ENCODE results near the gene SLC16A5. TPM values are rescaled to one million over a fixed set of nuclear protein-coding genes. Genes with fewer than 3 reads are reported as not detected.

SLC16A5 gene, protein sequence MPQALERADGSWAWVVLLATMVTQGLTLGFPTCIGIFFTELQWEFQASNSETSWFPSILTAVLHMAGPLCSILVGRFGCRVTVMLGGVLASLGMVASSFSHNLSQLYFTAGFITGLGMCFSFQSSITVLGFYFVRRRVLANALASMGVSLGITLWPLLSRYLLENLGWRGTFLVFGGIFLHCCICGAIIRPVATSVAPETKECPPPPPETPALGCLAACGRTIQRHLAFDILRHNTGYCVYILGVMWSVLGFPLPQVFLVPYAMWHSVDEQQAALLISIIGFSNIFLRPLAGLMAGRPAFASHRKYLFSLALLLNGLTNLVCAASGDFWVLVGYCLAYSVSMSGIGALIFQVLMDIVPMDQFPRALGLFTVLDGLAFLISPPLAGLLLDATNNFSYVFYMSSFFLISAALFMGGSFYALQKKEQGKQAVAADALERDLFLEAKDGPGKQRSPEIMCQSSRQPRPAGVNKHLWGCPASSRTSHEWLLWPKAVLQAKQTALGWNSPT
- 5.3 and 8.2 TPM in 2 replicates for total RNA-seq

GRCh38 chr17:75087558-75088453 is at the start of gene SLC16A5:
SLC16A5 (plus strand) TSS chr17:75087954; CDS start chr17:75093637, 5,683 bp downstream.

DNA sequence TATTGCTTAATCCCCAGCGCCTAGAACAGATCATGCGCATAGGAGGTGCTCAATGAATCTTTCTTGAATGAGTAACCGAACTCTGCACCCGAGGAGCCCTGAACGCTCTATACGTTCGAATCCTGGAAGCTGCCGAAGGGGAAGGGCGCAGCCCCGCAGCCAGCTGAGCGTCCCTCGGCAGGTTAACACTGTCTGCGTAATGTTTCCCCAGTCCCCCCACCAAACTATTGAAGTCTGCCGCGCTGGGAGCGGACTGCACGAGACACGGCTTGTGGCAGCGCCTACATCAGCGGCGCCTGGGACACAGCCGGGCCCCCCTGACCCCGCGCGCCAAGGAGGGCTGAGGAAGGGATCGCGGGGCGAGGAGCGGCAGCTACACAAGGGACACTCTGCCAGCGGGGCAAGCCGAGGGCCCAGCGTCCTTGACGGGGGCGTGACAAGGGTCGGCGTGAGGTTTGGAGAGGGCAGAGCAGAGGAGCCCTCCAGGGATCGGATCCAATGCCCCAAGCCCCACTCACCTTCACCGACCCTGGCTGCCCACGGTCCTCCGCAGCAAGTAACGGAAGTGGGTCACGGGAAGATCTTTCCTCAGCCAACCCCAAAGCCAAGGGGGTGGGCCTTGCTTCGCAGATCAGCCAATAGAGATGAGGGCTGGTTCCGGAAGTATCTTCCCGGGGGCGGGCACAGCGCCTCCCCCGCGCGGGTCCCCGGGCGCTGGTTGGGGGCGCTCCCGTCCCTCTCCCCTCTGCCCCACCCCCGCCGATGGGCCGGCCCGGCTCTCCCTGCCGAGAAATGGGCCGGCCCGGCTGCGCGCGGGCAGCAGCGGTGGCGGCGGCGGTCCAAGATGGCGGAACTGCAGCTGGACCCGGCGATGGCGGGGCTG is 41.1 kb upstream of the SLC16A5 start, which contains the start of the genes ATP5PD and KCTD2:
ATP5PD (minus strand) TSS at position 563 of the 883 bp plus-strand sequence. CDS start 4,319 bp downstream, outside the sequence.
KCTD2 (plus strand) TSS at position 819 of the 883 bp plus-strand sequence; CDS start at position 845, 26 bp downstream.

DNA sequence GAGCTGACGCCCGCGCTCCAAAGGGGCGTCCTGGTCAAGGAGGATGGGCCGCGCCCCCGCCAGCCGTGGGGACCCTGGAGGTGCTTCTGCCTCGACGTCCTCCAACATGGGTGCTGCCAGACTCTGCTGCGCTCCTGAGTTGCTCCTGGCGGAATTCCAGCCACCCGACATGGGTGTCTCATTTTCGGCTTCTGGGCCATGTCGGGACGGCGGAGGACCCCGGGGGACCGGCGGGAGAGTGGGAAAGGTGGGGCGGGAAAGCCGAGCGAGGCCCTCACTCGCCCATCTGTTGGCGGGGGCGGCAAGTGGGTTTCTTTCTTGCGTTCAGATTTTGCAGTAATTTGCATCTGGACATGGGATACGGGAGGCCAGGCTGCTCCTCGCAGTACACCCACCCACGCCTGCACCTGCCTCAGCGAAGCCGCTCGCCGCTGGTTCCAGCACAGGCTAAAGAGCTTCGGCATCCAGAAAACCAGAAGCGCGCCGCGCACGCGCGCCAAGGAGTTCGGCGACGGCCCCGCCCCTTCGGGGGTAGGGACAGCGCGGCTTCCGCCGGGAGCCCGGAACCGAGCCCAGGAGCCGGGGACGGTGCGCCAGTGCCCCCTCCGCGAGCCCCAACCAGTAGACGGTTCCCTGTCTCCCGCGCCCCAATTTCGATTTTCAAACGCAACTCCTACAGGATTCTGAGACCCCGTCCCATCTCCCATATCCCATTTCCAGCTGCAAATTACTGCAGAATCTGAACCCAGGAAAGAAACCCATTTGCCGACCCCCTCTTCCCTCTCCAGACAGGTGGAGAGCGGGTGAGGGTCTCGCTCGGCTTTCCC is 21.9 kb downstream of the SLC16A5 start, which contains the start of gene ARMC7:
ARMC7 (plus strand) TSS at position 563 of the 827 bp plus-strand sequence. CDS start 320 bp downstream, outside the sequence.

DNA sequence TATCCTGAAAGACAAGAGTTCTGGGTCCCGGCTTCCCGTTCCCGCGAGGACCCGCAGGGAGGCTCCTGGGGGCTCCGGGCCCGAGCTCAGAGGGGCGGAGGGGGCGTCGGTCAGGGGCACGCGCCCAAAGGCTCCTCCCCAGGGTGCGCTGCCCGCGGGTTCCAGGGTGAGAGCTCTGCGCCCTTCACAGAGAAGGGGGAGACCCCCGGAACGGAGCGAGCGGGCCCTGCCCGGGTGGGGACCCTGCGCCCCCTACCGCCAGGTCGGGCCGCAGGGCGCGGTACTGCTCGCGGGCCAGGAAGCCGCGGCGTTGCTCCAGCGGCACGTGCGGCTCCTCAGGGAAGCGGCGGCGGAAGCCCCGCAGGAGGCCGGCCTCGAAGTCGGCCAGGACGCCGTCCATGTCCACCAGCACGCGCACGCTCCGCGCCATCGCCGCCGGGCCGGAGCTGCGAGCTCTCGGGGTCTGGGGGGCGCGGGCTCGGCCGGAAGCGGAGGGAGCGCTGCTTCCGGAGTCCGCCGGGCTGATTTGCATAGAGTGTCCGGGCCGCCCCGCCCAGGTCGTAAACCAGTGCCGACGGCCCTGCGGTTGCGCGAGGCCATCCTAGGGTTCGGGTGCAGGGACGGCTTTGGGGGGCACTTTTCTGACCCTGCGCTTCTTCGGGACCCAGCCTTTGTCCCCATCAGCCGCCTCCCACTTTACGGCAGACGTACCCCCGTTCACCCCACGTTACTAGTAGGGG is 43.7 kb downstream of the SLC16A5 start, which contains the start of gene NT5C:
NT5C (minus strand) TSS at position 465 of the 740 bp plus-strand sequence; CDS start at position 430, 35 bp downstream.

GRCh38 chr17:75154195-75155106 is 66.7 kb downstream of the SLC16A5 start, which contains the start of gene JPT1:
JPT1 (minus strand) TSS chr17:75154512; CDS start chr17:75154397, 115 bp downstream.

Other genes starting within 250 kb of the SLC16A5 start
- under 0.01 and 0.06 TPM in 2 replicates for gene GRIN2C, start 228.1 kb upstream of the SLC16A5 start, total RNA-seq
- 40.8 and 49.1 TPM in 2 replicates for gene FDXR, start 215.0 kb upstream of the SLC16A5 start, total RNA-seq
- gene FADS6, start 194.3 kb upstream of the SLC16A5 start, total RNA-seq: not detected in 2 replicates
- 0.16 TPM in 1 of 2 replicates, not detected in the other for gene USH1G, start 164.7 kb upstream of the SLC16A5 start, total RNA-seq
- gene OTOP2, start 163.7 kb upstream of the SLC16A5 start, total RNA-seq: not detected in 2 replicates
- gene OTOP3, start 152.1 kb upstream of the SLC16A5 start, total RNA-seq: not detected in 2 replicates
- gene HID1, start 115.2 kb upstream of the SLC16A5 start, total RNA-seq: 19.3 and 36.4 TPM in 2 replicates
- 13.0 and 17.1 TPM in 2 replicates for gene CDR2L, start 100.3 kb upstream of the SLC16A5 start, total RNA-seq
- gene MRPL58, start 75.3 kb upstream of the SLC16A5 start, total RNA-seq: 22.9 and 28.3 TPM in 2 replicates
- 143 and 176 TPM in 2 replicates for gene ATP5PD, start 41.0 kb upstream of the SLC16A5 start, total RNA-seq
- 11.2 and 15.0 TPM in 2 replicates for gene KCTD2, start 40.7 kb upstream of the SLC16A5 start, total RNA-seq
- gene ARMC7, start 22.0 kb downstream of the SLC16A5 start, total RNA-seq: 2.6 and 5.1 TPM in 2 replicates
- 19.1 and 22.3 TPM in 2 replicates for gene NT5C, start 43.8 kb downstream of the SLC16A5 start, total RNA-seq
- 93.8 and 113 TPM in 2 replicates for gene JPT1, start 66.6 kb downstream of the SLC16A5 start, total RNA-seq
- 85.2 and 164 TPM in 2 replicates for gene SUMO2, start 95.0 kb downstream of the SLC16A5 start, total RNA-seq
- gene NUP85, start 117.7 kb downstream of the SLC16A5 start, total RNA-seq: 41.9 and 43.4 TPM in 2 replicates
- 8.1 and 24.9 TPM in 2 replicates for gene GGA3, start 173.7 kb downstream of the SLC16A5 start, total RNA-seq
- 61.0 and 64.3 TPM in 2 replicates for gene MRPS7, start 173.9 kb downstream of the SLC16A5 start, total RNA-seq
- gene MIF4GD, start 183.3 kb downstream of the SLC16A5 start, total RNA-seq: 10.1 and 10.8 TPM in 2 replicates
- gene SLC25A19, start 201.5 kb downstream of the SLC16A5 start, total RNA-seq: 6.6 and 9.8 TPM in 2 replicates